ENCODE measurements around the gene UBE2Q1. TPM values are rescaled to one million over a fixed set of nuclear protein-coding genes. Genes with fewer than 3 reads are reported as not detected.

The UBE2Q1 gene
- 100 to 1,000 TPM in 1 of 5 donors, 10 to 100 TPM in 4; 20.4 to 137 (median 24.2) TPM for total RNA-seq
- 10 to 100 TPM; 25.0 to 32.8 (median 31.9) TPM for polyA plus RNA-seq
- long read RNA-seq, donor 1, transcript UBE2Q1-201 (13 exons, 3,210 nt): major isoform, 13 of 13 reads
- long read RNA-seq, donor 1, partial matches to known transcripts: 0 of 13 reads
- long read RNA-seq, donor 1, other reads (novel, unspliced or antisense): 0 of 13 reads
- long read RNA-seq, donor 2, transcript UBE2Q1-201 (13 exons, 3,210 nt): major isoform, 10 of 10 reads
- long read RNA-seq, donor 2, partial matches to known transcripts: 0 of 10 reads
- long read RNA-seq, donor 2, other reads (novel, unspliced or antisense): 0 of 10 reads
- long read RNA-seq, donor 3, transcript UBE2Q1-201 (13 exons, 3,210 nt): major isoform, 5 of 5 reads
- long read RNA-seq, donor 3, partial matches to known transcripts: 0 of 5 reads
- long read RNA-seq, donor 3, other reads (novel, unspliced or antisense): 0 of 5 reads
- long read RNA-seq, donor 4, partial matches to known transcripts: 0 of 2 reads
- long read RNA-seq, donor 4, other reads (novel, unspliced or antisense): 0 of 2 reads
- long read RNA-seq, donor 5, transcript UBE2Q1-201 (13 exons, 3,210 nt): major isoform, 17 of 25 reads
- long read RNA-seq, donor 5, partial matches to known transcripts: 8 of 25 reads
- long read RNA-seq, donor 5, other reads (novel, unspliced or antisense): 0 of 25 reads
- long read RNA-seq, donor 6: 0 reads
- long read RNA-seq, donor 7, transcript UBE2Q1-201 (13 exons, 3,210 nt): major isoform, 14 of 32 reads
- long read RNA-seq, donor 7, partial matches to known transcripts: 18 of 32 reads
- long read RNA-seq, donor 7, other reads (novel, unspliced or antisense): 0 of 32 reads
- long read RNA-seq, donor 8, transcript UBE2Q1-201 (13 exons, 3,210 nt): major isoform, 11 of 11 reads
- long read RNA-seq, donor 8, partial matches to known transcripts: 0 of 11 reads
- long read RNA-seq, donor 8, other reads (novel, unspliced or antisense): 0 of 11 reads
- long read RNA-seq, donor 9, transcript UBE2Q1-201 (13 exons, 3,210 nt): major isoform, 6 of 12 reads
- long read RNA-seq, donor 9, partial matches to known transcripts: 6 of 12 reads
- long read RNA-seq, donor 9, other reads (novel, unspliced or antisense): 0 of 12 reads
- long read RNA-seq, donor 10, transcript UBE2Q1-201 (13 exons, 3,210 nt): major isoform, 9 of 9 reads
- long read RNA-seq, donor 10, partial matches to known transcripts: 0 of 9 reads
- long read RNA-seq, donor 10, other reads (novel, unspliced or antisense): 0 of 9 reads

DNA sequence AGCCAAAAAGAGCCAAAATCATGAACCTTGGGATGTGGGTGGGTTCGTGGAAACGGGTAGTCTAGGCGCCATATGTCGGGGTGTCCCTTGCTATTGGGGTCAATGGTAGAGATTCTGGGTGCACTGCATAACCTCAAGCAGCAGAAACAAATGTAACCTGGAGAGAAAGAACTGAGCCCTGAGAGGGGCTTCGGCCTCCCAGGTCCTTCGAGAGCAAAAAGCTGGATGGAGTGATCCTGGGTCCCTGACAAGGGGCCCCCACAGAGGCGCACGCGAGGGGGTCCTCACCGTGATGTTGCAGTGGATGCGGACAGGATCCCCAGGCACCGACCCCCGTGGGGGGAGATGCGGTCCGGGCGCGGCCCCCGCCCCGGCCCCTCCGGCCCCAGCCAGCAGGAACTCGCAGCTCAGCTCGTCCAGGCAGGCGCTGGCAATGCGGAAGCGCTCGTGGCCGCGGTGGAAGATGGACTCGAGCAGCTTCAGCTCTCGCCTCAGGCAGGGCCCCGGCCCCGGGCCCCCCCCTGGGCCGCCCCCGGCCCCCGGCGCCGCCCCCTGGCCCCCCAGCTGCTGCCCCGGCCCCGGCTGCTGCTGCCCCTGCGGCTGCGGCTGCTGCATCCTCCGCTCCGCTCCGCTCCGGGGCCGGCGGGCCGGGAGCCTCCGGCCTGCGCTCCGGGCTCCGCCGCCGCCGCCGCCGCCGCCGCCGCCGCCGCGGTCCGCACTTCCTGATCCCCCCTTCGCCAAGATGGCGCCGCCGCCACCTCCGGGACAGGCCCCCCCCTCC, at the start of gene UBE2Q1:
Gene UBE2Q1, minus strand, starts transcription at position 724 of the 781 bp plus-strand sequence. Its CDS starts 109 bp downstream, at position 615.
- 0 to 2% (median 1%) methylated on average over 16 to 50 of the region's 69 CpGs for WGBS, 5 donors
- H3K9me3 ChIP-seq: no peaks in the 10 kb centered on the region
- H3K27me3 ChIP-seq: no peaks in the 10 kb centered on the region
- peak within 1 kb of the TSS; percentile 91 to 97 (median 95) for H3K27ac ChIP-seq
- intact Hi-C loops (cut with DNase I; ENCODE audit: low total_unique reads): no loop called here
- H3K4me1 ChIP-seq: peaks cover 24 to 62% (median 46%) of the 10 kb centered on the region in 4 donors
- TF ChIP-seq CTCF (IDR thresholded peaks at IDR 0.05) (no peak), POLR2A (IDR thresholded peaks at IDR 0.05) (no peak), EP300 (IDR thresholded peaks at IDR 0.05) (no peak), POLR2AphosphoS5 (IDR thresholded peaks at IDR 0.05) (no peak)
- peak; percentile 58 to 77 for DNase-seq
- peaks cover 26 to 30% (median 29%) of the 10 kb centered on the region in 4 donors for H3K36me3 ChIP-seq
- H3K4me3 ChIP-seq: peak within 1 kb of the TSS; percentile 63 to 95 (median 92)

DNA sequence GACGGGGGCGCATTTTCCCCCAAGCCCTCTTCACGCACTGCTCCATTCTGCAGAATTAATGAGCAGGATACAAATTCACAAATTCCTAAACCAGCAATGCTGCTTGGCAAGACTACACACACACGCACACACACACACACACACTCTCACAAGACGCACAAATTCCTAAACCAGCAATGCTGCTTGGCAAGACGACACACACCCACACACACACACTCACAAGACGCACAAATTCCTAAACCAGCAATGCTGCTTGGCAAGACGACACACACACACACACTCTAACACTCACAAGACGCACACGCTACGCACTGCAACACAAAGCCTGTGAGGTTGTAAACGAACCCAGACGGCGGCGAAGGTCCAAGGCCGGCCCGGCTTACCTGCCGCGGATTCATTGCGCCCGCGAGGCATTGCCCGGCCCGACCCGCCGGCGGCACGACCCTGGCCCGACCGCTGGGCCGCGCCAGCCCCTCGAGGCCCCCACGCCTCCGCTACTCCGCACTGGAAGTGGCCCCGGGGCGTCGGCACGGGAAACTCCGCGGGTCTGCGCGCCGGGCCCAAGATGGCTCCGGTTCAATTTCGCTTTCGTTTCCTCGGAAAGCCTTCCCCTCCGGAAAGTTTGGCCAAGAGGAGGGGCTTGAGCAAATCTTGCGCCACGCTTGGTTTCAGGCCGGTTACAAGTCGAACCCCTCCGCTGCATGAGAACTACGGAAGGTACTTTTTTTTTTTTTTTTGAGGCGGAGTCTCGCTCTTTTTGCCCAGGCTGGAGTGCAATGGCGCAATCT, 49.3 kb upstream of the UBE2Q1 start, which contains the start of gene ADAR:
Gene ADAR, minus strand, starts transcription at position 578 of the 788 bp plus-strand sequence. Its CDS starts 180 bp downstream, at position 398.
- H3K4me1 ChIP-seq: peaks cover 16 to 65% (median 49%) of the 10 kb centered on the region in 4 donors

DNA sequence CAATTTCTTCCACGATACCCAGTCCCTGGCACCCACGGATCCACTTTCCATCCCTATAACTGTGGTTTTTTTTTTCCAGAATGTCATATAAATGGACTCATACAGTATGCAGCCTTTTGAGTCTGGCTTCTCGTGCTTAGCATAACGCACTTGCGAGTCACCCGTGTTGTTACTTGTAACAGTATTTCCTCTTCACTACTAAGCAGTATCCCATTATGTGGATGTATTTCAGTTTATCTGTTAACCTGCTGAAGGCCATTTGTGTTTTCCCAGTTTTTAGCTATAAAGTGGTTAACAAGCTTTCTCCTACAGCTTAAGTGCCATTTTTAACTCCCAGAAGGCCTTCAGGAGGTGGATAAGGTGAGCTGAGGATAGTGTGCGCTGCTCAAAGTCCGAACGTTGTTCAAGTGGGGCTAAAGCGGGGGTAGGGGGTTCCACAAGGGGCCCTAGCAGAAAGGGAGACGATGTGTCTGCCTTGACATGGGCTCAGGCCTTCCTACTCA, 48.7 kb upstream of the UBE2Q1 start:
- H3K27ac ChIP-seq: peak overlapping the region; percentile 97 to 99 (median 99)
- TF ChIP-seq POLR2A (IDR thresholded peaks at IDR 0.05) (no peak), POLR2AphosphoS5 (IDR thresholded peaks at IDR 0.05) (no peak), CTCF (IDR thresholded peaks at IDR 0.05) (no peak), EP300 (IDR thresholded peaks at IDR 0.05) (no peak)
- H3K27me3 ChIP-seq: no peaks in the 10 kb centered on the region
- intact Hi-C loops (cut with DNase I; ENCODE audit: low total_unique reads): no loop called here
- no peaks in the 10 kb centered on the region for H3K9me3 ChIP-seq
- peak in 1 of 2 donors; percentile 50 for DNase-seq
- peaks cover 16 to 72% (median 52%) of the 10 kb centered on the region in 4 donors for H3K4me1 ChIP-seq
- H3K4me3 ChIP-seq: peak overlapping the region; percentile 70 to 97 (median 86)
- H3K36me3 ChIP-seq: peaks cover 4 to 10% (median 7%) of the 10 kb centered on the region in 4 donors
- 3 to 5% (median 4%) methylated on average over 11 of the region's 11 CpGs for WGBS, 5 donors

More for the DNA sequence above, 49.3 kb upstream of the UBE2Q1 start, which contains the start of gene ADAR:
- WGBS, 5 donors: 0% methylated on average over 29 to 59 of the region's 59 CpGs
- DNase-seq: peak; percentile 92 to 98
- intact Hi-C loops (cut with DNase I; ENCODE audit: low total_unique reads): no loop called here
- no peaks in the 10 kb centered on the region for H3K9me3 ChIP-seq
- peaks cover 0 to 4% (median under 1%) of the 10 kb centered on the region in 4 donors for H3K36me3 ChIP-seq
- H3K27me3 ChIP-seq: no peaks in the 10 kb centered on the region
- TF ChIP-seq POLR2A (IDR thresholded peaks at IDR 0.05) (no peak), POLR2AphosphoS5 (IDR thresholded peaks at IDR 0.05) (peak; percentile 78 to 93 (median 80))
- H3K27ac ChIP-seq: peak within 1 kb of the TSS; percentile 97 to 99 (median 99)
- peak within 1 kb of the TSS; percentile 70 to 97 (median 86) for H3K4me3 ChIP-seq
